GM10847 (cell line): Measurements from ENCODE around the gene SLC46A1.

Source experiments
- POLR2A ChIP-seq: IDR thresholded peaks from 2 replicates; pipeline ENCODE4 v1.6.1; 2011; ENCODE audit not compliant: insufficient read length; ENCODE audit errors: extremely low read depth

SLC46A1 gene

GRCh38 chr17:28394337-28395116 lies 11.5 kb downstream of the SLC46A1 start:
- TF ChIP-seq POLR2A, result no peak

- no peak for TF ChIP-seq POLR2A
These were observed 13.5 kb downstream of the SLC46A1 start for GRCh38 chr17:28392491-28392890.

GRCh38 chr17:28391401-28391800 lies 14.6 kb downstream of the SLC46A1 start:
- no peak for TF ChIP-seq POLR2A

GRCh38 chr17:28390984-28391383 lies 15.0 kb downstream of the SLC46A1 start:
- no peak for TF ChIP-seq POLR2A

- no peak for TF ChIP-seq POLR2A
These were observed 15.4 kb downstream of the SLC46A1 start for GRCh38 chr17:28390563-28390962.

GRCh38 chr17:28390141-28390540 lies 15.9 kb downstream of the SLC46A1 start:
- TF ChIP-seq POLR2A, result no peak

GRCh38 chr17:28388106-28388505 lies 17.9 kb downstream of the SLC46A1 start:
- no peak for TF ChIP-seq POLR2A

GRCh38 chr17:28386391-28386790 lies 19.6 kb downstream of the SLC46A1 start:
- TF ChIP-seq POLR2A, result no peak

- TF ChIP-seq POLR2A, result no peak
These were observed 20.6 kb downstream of the SLC46A1 start for GRCh38 chr17:28385406-28385805.

GRCh38 chr17:28385037-28385400 lies 21.0 kb downstream of the SLC46A1 start:
- TF ChIP-seq POLR2A, result no peak

GRCh38 chr17:28384281-28385036 lies 21.6 kb downstream of the SLC46A1 start:
- TF ChIP-seq POLR2A, result no peak

- no peak for TF ChIP-seq POLR2A
These were observed 24.7 kb downstream of the SLC46A1 start for GRCh38 chr17:28381141-28381825.

GRCh38 chr17:28379814-28380801 lies 25.9 kb downstream of the SLC46A1 start:
- no peak for TF ChIP-seq POLR2A

GRCh38 chr17:28372945-28373274 lies 33.1 kb downstream of the SLC46A1 start:
- no peak for TF ChIP-seq POLR2A
